HepG2 (cell line): ENCODE results near the gene COL4A2. TPM values are rescaled to one million over a fixed set of nuclear protein-coding genes. Genes with fewer than 3 reads are reported as not detected.

Source experiments
- ATAC-seq: fragments of 200-7000 bp; cut with Tn5 transposase; 3 replicates; pipeline ENCODE4 v1.9.1; 2020; ENCODE audit warnings: mild to moderate bottlenecking, moderate library complexity
- BruUV-seq: library from RNA; stranded (reverse); fragments of 400-500 nt; replicated peaks from 2 replicates; lab custom pipeline; 2021; lab: Mats Ljungman, UMichigan
- CTCF ChIA-PET: fragments of 300-600 bp; formaldehyde crosslinking; extraction: SDS; loops from one replicate; lab custom pipeline; 2021; ENCODE audit warnings: low total read pairs, inconsistent platforms, low intra/inter-chr PET ratio; lab: Yijun Ruan, JAX
- POLR2A ChIA-PET: fragments of 350-600 bp; sonication (Branson Sonifier 250); formaldehyde crosslinking; loops from one replicate; lab custom pipeline; 2020; ENCODE audit warnings: antibody characterized with exemption, inconsistent platforms; lab: Yijun Ruan, JAX
- DNase-seq: peaks from one replicate; pipeline ENCODE4 v3.0.0-alpha.2; 2015; ENCODE audit warnings: low spot score
- FAIRE-seq: peaks from 3 replicates; lab custom pipeline; 2011; peaks lifted over from hg19 to GRCh38; lab: Jason Lieb, UNC
- H2AFZ ChIP-seq: one replicate; pipeline ENCODE4 v1.6.1; 2011; ENCODE audit warnings: low read length, inconsistent platforms
- H3K27ac ChIP-seq: fragments of 300-600 bp; 3 replicates; pipeline ENCODE4 v1.8.0; 2011; ENCODE audit warnings: mixed run types, mild to moderate bottlenecking, mixed read lengths, low read length, inconsistent platforms; ENCODE audit not compliant: insufficient read depth; ENCODE audit errors: extremely low read length
- H3K27me3 ChIP-seq, 2 experiments: fragments of 200-600 bp in 1 of 2; 2 replicates in 1 of 2; 3 replicates in 1 of 2; pipeline versions ENCODE4 v1.6.0 to v1.8.0; 2011; ENCODE audit warnings: low read length in 2 of 2, mild to moderate bottlenecking in 2 of 2, moderate library complexity in 2 of 2, inconsistent platforms in 1 of 2; ENCODE audit not compliant: insufficient read depth in 2 of 2, control insufficient read depth in 1 of 2
- H3K36me3 ChIP-seq, 2 experiments: fragments of 200-600 bp in 1 of 2; replicated peaks in 1 of 2; 2 replicates in 1 of 2; 3 replicates in 1 of 2; pipeline versions ENCODE4 v1.5.1 to v1.8.0; 2011; ENCODE audit warnings: low read length in 2 of 2, inconsistent platforms in 1 of 2; ENCODE audit not compliant: insufficient read depth in 2 of 2, control insufficient read depth in 1 of 2
- H3K4me1 ChIP-seq: 2 replicates; pipeline ENCODE4 v1.5.1; 2012; ENCODE audit warnings: low read length, inconsistent platforms; ENCODE audit not compliant: insufficient read depth
- H3K4me2 ChIP-seq: 2 replicates; pipeline ENCODE4 v1.6.0; 2011; ENCODE audit warnings: low read depth, low read length, inconsistent platforms
- H3K4me3 ChIP-seq, 3 experiments: fragments of 200-600 bp in 1 of 3; sonication (generic), shearing (Covaris generic) in 1 of 3; replicated peaks in 1 of 3; 2 replicates each; pipeline ENCODE4 v1.5.1; 2011 to 2016; ENCODE audit warnings: low read length in 3 of 3, inconsistent platforms in 2 of 3, low read depth in 2 of 3, mild to moderate bottlenecking in 2 of 3, control low read depth in 1 of 3, mixed read lengths in 1 of 3; ENCODE audit not compliant: insufficient read depth in 1 of 3
- H3K79me2 ChIP-seq: one replicate; pipeline ENCODE4 v1.6.1; 2011; ENCODE audit warnings: low read length, inconsistent platforms; ENCODE audit not compliant: insufficient read depth
- H3K9ac ChIP-seq: 2 replicates; pipeline ENCODE4 v1.6.0; 2011; ENCODE audit warnings: mild to moderate bottlenecking, low read depth, low read length, inconsistent platforms; ENCODE audit not compliant: insufficient read depth
- H3K9me3 ChIP-seq: 2 replicates; pipeline ENCODE4 v1.5.1; 2012; ENCODE audit warnings: mild to moderate bottlenecking, low read length
- H4K20me1 ChIP-seq: 2 replicates; pipeline ENCODE4 v1.6.0; 2011; ENCODE audit warnings: inconsistent platforms, mild to moderate bottlenecking, low read length, moderate library complexity; ENCODE audit not compliant: insufficient read depth
- GLI4 ChIP-seq: sonication (generic); formaldehyde crosslinking; IDR thresholded peaks from 2 replicates; pipeline ENCODE4 v1.5.1; 2020; ENCODE audit warnings: missing genetic modification reagents, mild to moderate bottlenecking, moderate library complexity, borderline replicate concordance
- HMG20B ChIP-seq: conservative IDR thresholded peaks from 2 replicates; pipeline ENCODE4 v1.6.1; 2016; ENCODE audit warnings: missing genetic modification reagents, missing compliant biosample characterization
- HMGA1 ChIP-seq: sonication (generic); formaldehyde crosslinking; conservative IDR thresholded peaks from 2 replicates; pipeline ENCODE4 v1.4.0; 2020; ENCODE audit warnings: missing genetic modification reagents
- KDM6A ChIP-seq: IDR thresholded peaks from 2 replicates; pipeline ENCODE4 v1.6.1; 2016; ENCODE audit warnings: low read depth
- ZMYM3 ChIP-seq: sonication (generic); formaldehyde crosslinking; IDR thresholded peaks from 2 replicates; pipeline ENCODE4 v1.5.1; 2020; ENCODE audit warnings: mild to moderate bottlenecking, missing genetic modification reagents
- ZNF30 ChIP-seq: sonication (generic); formaldehyde crosslinking; IDR thresholded peaks from 2 replicates; pipeline ENCODE4 v1.5.0; 2020; ENCODE audit warnings: mild to moderate bottlenecking, missing genetic modification reagents
- ZNF512 ChIP-seq: sonication (generic); formaldehyde crosslinking; IDR thresholded peaks from 2 replicates; pipeline ENCODE4 v1.4.0; 2020; ENCODE audit warnings: mild to moderate bottlenecking, missing genetic modification reagents
- ZNF605 ChIP-seq: sonication (generic); formaldehyde crosslinking; IDR thresholded peaks from 2 replicates; pipeline ENCODE4 v1.8.0; 2022; ENCODE audit warnings: mild to moderate bottlenecking, missing genetic modification reagents
- WGBS: methylation state at CpG from one replicate; pipeline ENCODE4 v1.1.6; 2017; ENCODE audit warnings: low lambda C conversion rate; 5-methylcytosine and 5-hydroxymethylcytosine counted together
- in situ Hi-C: cut with HindIII; loops from 2 replicates; pipeline ENCODE4 v1.10.0; 2017; ENCODE audit warnings: low pct_unique_long_range_greater_than_20kb; ENCODE audit not compliant: extremely low pct_ligation_motif_present
- intact Hi-C: fragments of 100-400 bp; cut with micrococcal nuclease; formaldehyde crosslinking; loops from one replicate; pipeline ENCODE4 v1.10.0; 2022; ENCODE audit not compliant: unreplicated experiment
- polyA plus RNA-seq, 8 experiments: library from polyadenylated mRNA; depleted of rRNA in 3 of 8; stranded (reverse) in 7 of 8; unstranded in 1 of 8; fragments of >200 nt; fragmentation: Illumina TruSeq in 4 of 8; extraction: Trizol in 4 of 8; gene quantifications; 2 replicates each; pipeline versions ENCODE4 v1.2.1 to v1.2.3, GENCODE V29; 2011 to 2016; ENCODE audit warnings: low read depth in 4 of 8, missing spikeins in 1 of 8, mixed read lengths in 1 of 8; ENCODE audit not compliant: insufficient read depth in 1 of 8
- total RNA-seq, 5 experiments: library from RNA; depleted of rRNA; stranded (reverse); fragments of >200 nt; fragmentation: Illumina TruSeq; extraction: Trizol; gene quantifications; 2 replicates each; pipeline ENCODE4 v1.2.3, GENCODE V29; 2016; ENCODE audit warnings: low read depth in 1 of 5
- TF ChIP-seq, protein P1 (sequence below): sonication (generic); formaldehyde crosslinking; IDR thresholded peaks from 2 replicates; pipeline ENCODE4 v1.4.0; 2020; ENCODE audit warnings: low read depth, missing genetic modification reagents
- TF ChIP-seq, protein P2 (sequence below): sonication (generic); formaldehyde crosslinking; IDR thresholded peaks from 2 replicates; pipeline ENCODE4; 2020; ENCODE audit warnings: missing genetic modification reagents, mild to moderate bottlenecking, borderline replicate concordance

Gene COL4A2
- total and polyA plus RNA-seq, 2 of the 13 experiments (the other 11 are each of a cell fraction or from before 2014, with no cell fraction given) = 0.22 to 1.9 TPM

DNA sequence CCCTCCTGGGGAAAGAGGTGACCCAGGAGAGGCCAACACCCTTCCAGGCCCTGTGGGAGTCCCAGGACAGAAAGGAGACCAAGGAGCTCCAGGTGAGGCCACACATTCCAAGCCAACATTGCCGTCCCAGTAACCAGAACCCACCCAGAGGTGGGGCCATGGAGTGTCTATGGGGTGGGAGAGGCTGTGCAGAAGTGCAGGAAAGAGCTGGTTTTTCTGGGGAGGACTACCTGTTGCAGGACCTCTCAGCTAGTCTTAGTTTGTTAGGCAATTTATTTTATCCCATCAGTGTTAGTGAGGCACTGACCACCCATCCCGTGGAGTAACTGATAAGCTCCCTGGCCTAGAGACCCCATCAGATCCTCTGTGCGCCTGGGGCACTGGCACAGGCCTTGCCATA lies 188.3 kb downstream of the COL4A2 start (continued):
- TF ChIP-seq, protein P1, sequence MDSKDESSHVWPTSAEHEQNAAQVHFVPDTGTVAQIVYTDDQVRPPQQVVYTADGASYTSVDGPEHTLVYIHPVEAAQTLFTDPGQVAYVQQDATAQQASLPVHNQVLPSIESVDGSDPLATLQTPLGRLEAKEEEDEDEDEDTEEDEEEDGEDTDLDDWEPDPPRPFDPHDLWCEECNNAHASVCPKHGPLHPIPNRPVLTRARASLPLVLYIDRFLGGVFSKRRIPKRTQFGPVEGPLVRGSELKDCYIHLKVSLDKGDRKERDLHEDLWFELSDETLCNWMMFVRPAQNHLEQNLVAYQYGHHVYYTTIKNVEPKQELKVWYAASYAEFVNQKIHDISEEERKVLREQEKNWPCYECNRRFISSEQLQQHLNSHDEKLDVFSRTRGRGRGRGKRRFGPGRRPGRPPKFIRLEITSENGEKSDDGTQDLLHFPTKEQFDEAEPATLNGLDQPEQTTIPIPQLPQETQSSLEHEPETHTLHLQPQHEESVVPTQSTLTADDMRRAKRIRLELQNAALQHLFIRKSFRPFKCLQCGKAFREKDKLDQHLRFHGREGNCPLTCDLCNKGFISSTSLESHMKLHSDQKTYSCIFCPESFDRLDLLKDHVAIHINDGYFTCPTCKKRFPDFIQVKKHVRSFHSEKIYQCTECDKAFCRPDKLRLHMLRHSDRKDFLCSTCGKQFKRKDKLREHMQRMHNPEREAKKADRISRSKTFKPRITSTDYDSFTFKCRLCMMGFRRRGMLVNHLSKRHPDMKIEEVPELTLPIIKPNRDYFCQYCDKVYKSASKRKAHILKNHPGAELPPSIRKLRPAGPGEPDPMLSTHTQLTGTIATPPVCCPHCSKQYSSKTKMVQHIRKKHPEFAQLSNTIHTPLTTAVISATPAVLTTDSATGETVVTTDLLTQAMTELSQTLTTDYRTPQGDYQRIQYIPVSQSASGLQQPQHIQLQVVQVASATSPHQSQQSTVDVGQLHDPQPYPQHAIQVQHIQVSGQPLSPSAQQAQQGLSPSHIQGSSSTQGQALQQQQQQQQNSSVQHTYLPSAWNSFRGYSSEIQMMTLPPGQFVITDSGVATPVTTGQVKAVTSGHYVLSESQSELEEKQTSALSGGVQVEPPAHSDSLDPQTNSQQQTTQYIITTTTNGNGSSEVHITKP (CRISPR knock-in tag) = no peak
- TF ChIP-seq ZNF605 = no peak
- no peak for TF ChIP-seq GLI4
- no peak for TF ChIP-seq HMG20B

DNA sequence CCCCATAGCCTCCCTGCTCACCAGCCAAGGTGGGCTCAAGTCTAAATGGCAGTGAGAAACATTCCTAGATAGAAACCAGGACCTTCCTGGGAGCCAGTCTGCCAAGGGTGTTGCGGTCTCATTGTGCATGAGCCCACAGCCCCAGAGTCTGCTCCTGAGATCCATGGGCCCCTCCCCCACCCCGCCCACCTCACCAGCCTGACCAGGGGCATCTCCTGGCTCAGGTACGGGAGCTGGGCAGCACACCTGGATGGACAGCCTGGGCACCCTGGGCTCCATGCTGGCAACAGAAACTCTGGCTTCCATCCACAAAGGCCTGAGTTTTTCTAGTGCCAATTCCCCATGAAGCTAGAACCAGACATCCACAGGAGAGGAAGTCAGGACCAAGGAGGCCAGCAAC lies 188.8 kb downstream of the COL4A2 start:
- no peak overlapping the region for H3K4me2 ChIP-seq
- H3K4me1 ChIP-seq = peaks cover 16% of the 10 kb centered on the region
- in situ Hi-C loops (no loop called here), intact Hi-C loops (no loop called here)
- H3K27ac ChIP-seq = no peak overlapping the region
- H3K36me3 ChIP-seq = no peaks in the 10 kb centered on the region
- H4K20me1 ChIP-seq = no peaks in the 10 kb centered on the region
- ATAC-seq (no peak), FAIRE-seq (no peak), DNase-seq (no peak)
- H2AFZ ChIP-seq = no peak overlapping the region
- H3K4me3 ChIP-seq = no peak overlapping the region
- WGBS = 60% methylated on average over 1 of the region's 3 CpGs
- H3K9me3 ChIP-seq = no peaks in the 10 kb centered on the region; the same call in 1 of the 2 replicates
- no peaks in the 10 kb centered on the region for H3K79me2 ChIP-seq
- no peak overlapping the region for H3K9ac ChIP-seq
- CTCF ChIA-PET = no interaction called here
- POLR2A ChIA-PET = no interaction called here
- 0 out of 5 replicates have a peak, but pooled peaks cover 0 to 5% of the 10 kb centered on the region in 2 experiments for H3K27me3 ChIP-seq
- no peak for TF ChIP-seq ZMYM3 (CRISPR knock-in tag)
- TF ChIP-seq KDM6A (CRISPR knock-in tag) = no peak
- no peak for TF ChIP-seq ZNF30 (CRISPR knock-in tag)
- TF ChIP-seq, protein P2, sequence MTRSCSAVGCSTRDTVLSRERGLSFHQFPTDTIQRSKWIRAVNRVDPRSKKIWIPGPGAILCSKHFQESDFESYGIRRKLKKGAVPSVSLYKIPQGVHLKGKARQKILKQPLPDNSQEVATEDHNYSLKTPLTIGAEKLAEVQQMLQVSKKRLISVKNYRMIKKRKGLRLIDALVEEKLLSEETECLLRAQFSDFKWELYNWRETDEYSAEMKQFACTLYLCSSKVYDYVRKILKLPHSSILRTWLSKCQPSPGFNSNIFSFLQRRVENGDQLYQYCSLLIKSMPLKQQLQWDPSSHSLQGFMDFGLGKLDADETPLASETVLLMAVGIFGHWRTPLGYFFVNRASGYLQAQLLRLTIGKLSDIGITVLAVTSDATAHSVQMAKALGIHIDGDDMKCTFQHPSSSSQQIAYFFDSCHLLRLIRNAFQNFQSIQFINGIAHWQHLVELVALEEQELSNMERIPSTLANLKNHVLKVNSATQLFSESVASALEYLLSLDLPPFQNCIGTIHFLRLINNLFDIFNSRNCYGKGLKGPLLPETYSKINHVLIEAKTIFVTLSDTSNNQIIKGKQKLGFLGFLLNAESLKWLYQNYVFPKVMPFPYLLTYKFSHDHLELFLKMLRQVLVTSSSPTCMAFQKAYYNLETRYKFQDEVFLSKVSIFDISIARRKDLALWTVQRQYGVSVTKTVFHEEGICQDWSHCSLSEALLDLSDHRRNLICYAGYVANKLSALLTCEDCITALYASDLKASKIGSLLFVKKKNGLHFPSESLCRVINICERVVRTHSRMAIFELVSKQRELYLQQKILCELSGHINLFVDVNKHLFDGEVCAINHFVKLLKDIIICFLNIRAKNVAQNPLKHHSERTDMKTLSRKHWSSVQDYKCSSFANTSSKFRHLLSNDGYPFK (CRISPR knock-in tag) = no peak
- no peak for TF ChIP-seq ZNF512 (CRISPR knock-in tag)
- TF ChIP-seq HMGA1 (CRISPR knock-in tag) = no peak
- no TSS peak for BruUV-seq
